CD4-positive, alpha-beta memory T cell (primary cell): ENCODE results near the gene KRTAP9-3. TPM values are rescaled to one million over a fixed set of nuclear protein-coding genes. Genes with fewer than 3 reads are reported as not detected.
A peak's percentile ranks its signal among the peaks of the same experiment; 100 is the strongest.
"Not testable (repeated sequence)": the region's sequence is repeated elsewhere in the genome, so short reads cannot be mapped to it uniquely, and the experiment has no call there.

Experiments
- CTCF ChIA-PET: fragments of 350-600 bp; sonication (Branson Sonifier 250); formaldehyde crosslinking; loops from one replicate; lab custom pipeline; 2021; ENCODE audit warnings: inconsistent platforms; ENCODE audit not compliant: partially characterized antibody; lab: Charles Lee
- POLR2A ChIA-PET: fragments of 350-600 bp; sonication (Branson Sonifier 250); formaldehyde crosslinking; loops from one replicate; lab custom pipeline; 2021; ENCODE audit not compliant: partially characterized antibody; lab: Charles Lee
- DNase-seq, 5 donors: peaks; one replicate each; pipeline versions ENCODE4 v3.0.0 to v3.0.0-alpha.2; 2020 to 2022; ENCODE audit warnings: mixed read lengths in 1 of 5
- H3K27ac ChIP-seq: one replicate; pipeline ENCODE4 v1.7.0; 2013; ENCODE audit warnings: low read depth, low read length
- H3K27me3 ChIP-seq: 2 replicates; pipeline ENCODE4 v1.7.0; 2013; ENCODE audit warnings: mild to moderate bottlenecking, low read length, moderate library complexity; ENCODE audit not compliant: insufficient read depth
- H3K36me3 ChIP-seq: 2 replicates; pipeline ENCODE4 v1.7.0; 2013; ENCODE audit warnings: mild to moderate bottlenecking, low read length, moderate library complexity; ENCODE audit not compliant: insufficient read depth
- H3K4me1 ChIP-seq: 2 replicates; pipeline ENCODE4 v1.7.0; 2013; ENCODE audit warnings: mild to moderate bottlenecking, low read length, moderate library complexity; ENCODE audit not compliant: insufficient read depth
- H3K4me3 ChIP-seq, 2 donors: one replicate each; pipeline ENCODE4 v1.7.0; 2013; ENCODE audit warnings: low read length in 2 of 2, mild to moderate bottlenecking in 1 of 2
- H3K9me3 ChIP-seq, 2 donors: one replicate each; pipeline ENCODE4 v1.7.0; 2013; ENCODE audit warnings: low read length in 2 of 2, control low read depth in 1 of 2; ENCODE audit not compliant: control insufficient read depth in 1 of 2
- H3K27ac Mint-ChIP-seq, 7 donors: one replicate each; pipeline ENCODE4 v1.8.0; 2020 to 2021; ENCODE audit warnings: mixed read lengths in 7 of 7, mild to moderate bottlenecking in 6 of 7, inconsistent platforms in 3 of 7, moderate library complexity in 3 of 7
- H3K27me3 Mint-ChIP-seq, 2 donors: one replicate each; pipeline ENCODE4 v1.8.0; 2020 to 2021; ENCODE audit warnings: mixed read lengths in 2 of 2
- H3K36me3 Mint-ChIP-seq, 2 donors: one replicate each; pipeline ENCODE4 v1.8.0; 2020 to 2021; ENCODE audit warnings: mixed read lengths in 2 of 2, inconsistent platforms in 1 of 2, mild to moderate bottlenecking in 1 of 2
- H3K4me1 Mint-ChIP-seq, 4 donors: one replicate each; pipeline ENCODE4 v1.8.0; 2020 to 2021; ENCODE audit warnings: mixed read lengths in 4 of 4, mild to moderate bottlenecking in 1 of 4
- H3K4me3 Mint-ChIP-seq, 8 donors: one replicate each; pipeline ENCODE4 v1.8.0; 2020 to 2021; ENCODE audit warnings: mixed read lengths in 8 of 8, mild to moderate bottlenecking in 7 of 8, moderate library complexity in 6 of 8, inconsistent platforms in 3 of 8
- H3K9me3 Mint-ChIP-seq, 8 donors: one replicate each; pipeline ENCODE4 v1.8.0; 2020 to 2021; ENCODE audit warnings: mixed read lengths in 8 of 8, mild to moderate bottlenecking in 5 of 8, inconsistent platforms in 3 of 8, moderate library complexity in 1 of 8
- intact Hi-C: fragments of 100-400 bp; cut with micrococcal nuclease; formaldehyde crosslinking; loops from one replicate; pipeline ENCODE4 v1.15.1; 2023
- polyA plus RNA-seq, 2 donors: library from polyadenylated mRNA; unstranded; fragments of 300-500 nt; fragmentation: Illumina TruSeq; gene quantifications; one replicate each; pipeline ENCODE4 v1.2.3, GENCODE V29; 2021
- total RNA-seq, 2 experiments: library from RNA; stranded (reverse); gene quantifications; one replicate each; pipeline ENCODE4 v1.2.3, GENCODE V29; 2021

Gene KRTAP9-3
- total and polyA plus RNA-seq, 4 experiments from 2014 or later: not detected

- POLR2A ChIA-PET: no interaction called here
These were observed 22.6 kb downstream of the KRTAP9-3 start for GRCh38 chr17:41254861-41255260.

DNA sequence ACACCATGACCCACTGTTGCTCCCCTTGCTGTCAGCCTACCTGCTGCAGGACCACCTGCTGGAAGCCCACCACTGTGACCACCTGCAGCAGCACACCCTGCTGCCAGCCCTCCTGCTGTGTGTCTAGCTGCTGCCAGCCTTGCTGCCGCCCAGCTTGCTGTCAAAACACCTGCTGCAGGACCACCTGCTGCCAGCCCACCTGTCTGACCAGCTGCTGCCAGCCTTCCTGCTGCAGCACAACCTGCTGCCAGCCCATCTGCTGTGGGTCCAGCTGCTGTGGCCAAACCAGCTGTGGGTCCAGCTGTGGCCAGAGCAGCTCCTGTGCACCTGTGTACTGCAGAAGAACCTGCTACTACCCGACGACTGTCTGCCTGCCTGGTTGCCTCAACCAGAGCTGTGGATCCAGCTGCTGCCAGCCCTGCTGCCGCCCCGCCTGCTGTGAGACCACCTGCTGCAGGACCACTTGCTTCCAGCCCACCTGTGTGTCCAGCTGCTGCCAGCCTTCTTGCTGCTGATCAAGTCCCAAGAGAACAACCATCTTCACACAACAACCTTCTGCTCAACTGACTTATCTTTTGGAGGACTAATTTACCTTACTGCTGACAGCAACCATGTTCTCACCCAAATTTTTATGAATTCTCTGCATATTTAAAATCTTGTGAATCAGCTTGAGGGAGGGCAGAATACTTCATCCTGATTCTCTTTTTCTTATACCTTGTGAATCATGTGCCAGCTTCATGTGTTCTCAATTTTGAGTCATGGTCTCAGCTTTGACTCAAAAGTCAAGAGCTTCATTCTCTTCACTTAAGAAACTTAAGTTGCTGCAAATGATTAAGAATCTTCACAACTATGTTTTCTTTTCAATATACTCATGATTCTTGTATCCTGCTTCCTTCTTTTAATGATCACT, 23.4 kb downstream of the KRTAP9-3 start, which contains the start of gene KRTAP9-9:
Gene KRTAP9-9, plus strand, starts transcription at position 4 of the 910 bp plus-strand sequence.
- CTCF ChIA-PET, intact Hi-C loops, H3K36me3 Mint-ChIP-seq, H3K4me1 ChIP-seq, H3K9me3 Mint-ChIP-seq, H3K27ac ChIP-seq, H3K9me3 ChIP-seq, H3K4me3 ChIP-seq, POLR2A ChIA-PET, H3K36me3 ChIP-seq, H3K4me1 Mint-ChIP-seq, H3K4me3 Mint-ChIP-seq, DNase-seq, H3K27me3 ChIP-seq: not testable (repeated sequence)
- H3K27me3 Mint-ChIP-seq: peaks cover 15 to 19% of the 10 kb centered on the region in 2 donors
- H3K27ac Mint-ChIP-seq: peak within 1 kb of the TSS in 2 of 7 donors; percentile 2 to 43

More at GRCh38 chr17:41254861-41255260, 22.6 kb downstream of the KRTAP9-3 start:
- DNase-seq: no peak
- intact Hi-C loops: no loop called here
- Histone ChIP-seq H3K4me1 (no peaks in the 10 kb centered on the region), H3K9me3 (no peaks in the 10 kb centered on the region), H3K36me3 (no peaks in the 10 kb centered on the region), H3K27me3 (no peaks in the 10 kb centered on the region), H3K4me3 (no peak overlapping the region), H3K27ac (no peak overlapping the region)
- CTCF ChIA-PET: no interaction called here
- no peaks in the 10 kb centered on the region for H3K9me3 Mint-ChIP-seq
- no peak overlapping the region for H3K4me3 Mint-ChIP-seq
- H3K36me3 Mint-ChIP-seq: no peaks in the 10 kb centered on the region
- no peak overlapping the region for H3K27ac Mint-ChIP-seq
- H3K27me3 Mint-ChIP-seq: peaks cover 11 to 19% of the 10 kb centered on the region in 2 donors
- H3K4me1 Mint-ChIP-seq: peaks cover 0 to 5% (median under 1%) of the 10 kb centered on the region in 4 donors

DNA sequence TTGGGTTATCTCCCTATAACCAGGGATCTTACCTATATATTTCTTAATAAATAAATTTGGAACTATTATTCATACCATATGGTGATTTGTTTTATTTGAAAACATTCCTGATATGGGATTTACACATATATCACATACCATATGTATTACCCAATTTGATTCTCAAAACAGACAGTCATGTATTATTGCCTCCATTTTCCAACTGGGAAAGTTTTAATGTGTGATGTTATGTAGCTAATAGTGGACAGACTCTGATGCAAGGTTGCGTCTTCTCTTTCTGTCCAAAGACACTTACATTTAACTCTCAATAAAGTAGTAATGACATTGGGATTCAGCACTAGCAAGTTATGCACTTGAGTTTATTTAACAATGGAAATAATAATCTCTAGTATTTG, 24.0 kb downstream of the KRTAP9-3 start:
- no peak overlapping the region for H3K27ac Mint-ChIP-seq
- Histone ChIP-seq H3K27ac (no peak overlapping the region), H3K4me3 (no peak overlapping the region), H3K36me3 (no peaks in the 10 kb centered on the region), H3K9me3 (no peaks in the 10 kb centered on the region), H3K4me1 (no peaks in the 10 kb centered on the region), H3K27me3 (no peaks in the 10 kb centered on the region)
- peaks cover 16 to 22% of the 10 kb centered on the region in 2 donors for H3K27me3 Mint-ChIP-seq
- H3K4me3 Mint-ChIP-seq: no peak overlapping the region
- no peaks in the 10 kb centered on the region for H3K9me3 Mint-ChIP-seq
- intact Hi-C loops: no loop called here
- H3K4me1 Mint-ChIP-seq: peaks cover 4 to 12% (median 9%) of the 10 kb centered on the region in 4 donors
- ChIA-PET CTCF (no interaction called here), POLR2A (no interaction called here)
- no peak for DNase-seq
- no peaks in the 10 kb centered on the region for H3K36me3 Mint-ChIP-seq

DNA sequence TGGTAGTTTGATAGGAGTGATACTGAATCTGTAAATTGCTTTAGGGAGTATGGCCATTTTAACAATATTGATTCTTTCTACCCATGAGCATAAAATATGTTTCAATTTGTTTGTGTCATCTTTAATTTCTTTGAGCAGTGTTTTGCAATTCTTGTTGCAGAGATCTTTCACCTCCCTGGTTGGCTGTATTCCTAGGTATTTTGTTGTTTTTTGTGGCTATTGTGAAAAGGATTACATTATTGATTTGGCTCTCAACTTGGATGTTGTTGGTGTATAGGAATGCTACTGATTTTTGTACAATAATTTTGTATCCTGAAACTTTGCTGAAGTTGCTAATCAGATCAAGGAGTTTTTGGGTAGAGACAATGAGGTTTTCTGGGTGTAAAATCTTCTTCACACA, 26.2 kb downstream of the KRTAP9-3 start:
- Mint-ChIP-seq H3K27me3 (peaks cover 18 to 20% of the 10 kb centered on the region in 2 donors), H3K4me1 (peaks cover 8 to 17% (median 13%) of the 10 kb centered on the region in 4 donors), H3K36me3 (no peaks in the 10 kb centered on the region), H3K27ac (no peak overlapping the region), H3K9me3 (peaks cover 0 to 2% (median 0%) of the 10 kb centered on the region in 8 donors), H3K4me3 (no peak overlapping the region)
- Histone ChIP-seq H3K4me1 (no peaks in the 10 kb centered on the region), H3K36me3 (no peaks in the 10 kb centered on the region), H3K27ac (no peak overlapping the region), H3K9me3 (no peaks in the 10 kb centered on the region), H3K4me3 (no peak overlapping the region), H3K27me3 (no peaks in the 10 kb centered on the region)
- DNase-seq: no peak
- CTCF ChIA-PET: no interaction called here
- POLR2A ChIA-PET: no interaction called here
- intact Hi-C loops: no loop called here

GRCh38 chr17:41263212-41263611, 31.0 kb downstream of the KRTAP9-3 start:
- Mint-ChIP-seq H3K9me3 (peaks cover 0 to 2% (median 0%) of the 10 kb centered on the region in 8 donors), H3K4me3 (no peak overlapping the region), H3K36me3 (no peaks in the 10 kb centered on the region), H3K27me3 (peaks cover 17 to 27% of the 10 kb centered on the region in 2 donors), H3K27ac (no peak overlapping the region), H3K4me1 (peaks cover 10 to 30% (median 15%) of the 10 kb centered on the region in 4 donors)
- POLR2A ChIA-PET: no interaction called here
- no peak overlapping the region for H3K27ac ChIP-seq
- no peaks in the 10 kb centered on the region for H3K27me3 ChIP-seq
- H3K36me3 ChIP-seq: no peaks in the 10 kb centered on the region
- no peak overlapping the region for H3K4me3 ChIP-seq
- H3K4me1 ChIP-seq: no peaks in the 10 kb centered on the region
- CTCF ChIA-PET: no interaction called here
- no peak for DNase-seq
- no peaks in the 10 kb centered on the region for H3K9me3 ChIP-seq
- intact Hi-C loops: loop anchor here (5.0 kb wide), 1 partner anchor 44 kb away; the partner anchor contains the start of gene KRTAP16-1

GRCh38 chr17:41264599-41264998, 32.4 kb downstream of the KRTAP9-3 start:
- Histone ChIP-seq H3K36me3 (no peaks in the 10 kb centered on the region), H3K4me1 (no peaks in the 10 kb centered on the region), H3K27ac (no peak overlapping the region), H3K9me3 (no peaks in the 10 kb centered on the region), H3K4me3 (no peak overlapping the region), H3K27me3 (no peaks in the 10 kb centered on the region)
- Mint-ChIP-seq H3K27ac (peak overlapping the region in 1 of 7 donors; percentile 1), H3K36me3 (no peaks in the 10 kb centered on the region), H3K9me3 (peaks cover 0 to 2% (median 0%) of the 10 kb centered on the region in 8 donors), H3K4me1 (peaks cover 10 to 30% (median 15%) of the 10 kb centered on the region in 4 donors), H3K4me3 (no peak overlapping the region), H3K27me3 (peaks cover 20 to 27% of the 10 kb centered on the region in 2 donors)
- intact Hi-C loops: loop anchor here (1.0 to 5.0 kb wide), 2 partner anchors 12 to 43 kb away; partner anchors contain the start of gene KRTAP16-1
- ChIA-PET POLR2A (no interaction called here), CTCF (no interaction called here)
- DNase-seq: no peak

DNA sequence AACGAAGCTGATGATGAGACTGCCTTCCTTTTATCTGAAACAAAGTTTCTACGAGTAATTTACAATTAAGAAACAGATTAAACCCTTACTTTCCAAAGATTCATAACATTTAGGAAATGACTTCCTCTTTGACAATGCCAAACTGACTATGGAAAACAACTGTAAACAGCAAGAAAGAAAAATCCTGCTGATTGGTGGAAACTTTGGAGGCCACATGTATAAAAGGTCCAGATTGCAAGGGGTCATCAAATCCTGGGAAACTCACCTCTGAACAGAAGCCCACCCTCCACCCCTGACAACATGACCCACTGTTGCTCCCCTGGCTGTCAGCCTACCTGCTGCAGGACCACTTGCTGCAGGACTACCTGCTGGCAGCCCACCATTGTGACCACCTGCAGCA, 32.8 kb downstream of the KRTAP9-3 start, which contains the start of gene KRTAP9-6:
Gene KRTAP9-6, plus strand, starts transcription at position 301 of the 400 bp plus-strand sequence. Its CDS starts 0 bp downstream, at position 301.
- POLR2A ChIA-PET: no interaction called here

More for the DNA sequence above, 32.8 kb downstream of the KRTAP9-3 start, which contains the start of gene KRTAP9-6:
- H3K4me1 ChIP-seq: no peaks in the 10 kb centered on the region
- Mint-ChIP-seq H3K36me3 (no peaks in the 10 kb centered on the region), H3K27me3 (peaks cover 18 to 27% of the 10 kb centered on the region in 2 donors), H3K27ac (peak within 1 kb of the TSS in 2 of 7 donors; percentile 1 to 13), H3K4me1 (peaks cover 10 to 27% (median 15%) of the 10 kb centered on the region in 4 donors), H3K4me3 (no peak within 1 kb of the TSS), H3K9me3 (peaks cover 0 to 2% (median 0%) of the 10 kb centered on the region in 8 donors)
- no peak for DNase-seq
- intact Hi-C loops: no loop called here
- H3K27me3 ChIP-seq: no peaks in the 10 kb centered on the region
- no peaks in the 10 kb centered on the region for H3K9me3 ChIP-seq
- no peak within 1 kb of the TSS for H3K27ac ChIP-seq
- no peak within 1 kb of the TSS for H3K4me3 ChIP-seq
- CTCF ChIA-PET: no interaction called here
- H3K36me3 ChIP-seq: no peaks in the 10 kb centered on the region
